Activated CD4-positive, alpha-beta T cell treated with anti-CD3 and anti-CD28 coated beads, Interleukin-2, Interleukin-4, amounts not matched to agents 100 ng/mL and 50 ng/mL, durations not matched to agents 16 hours and 8 hours (primary cell): ENCODE results near the gene SULT1A2.
"Not testable (repeated sequence)": the region's sequence is repeated elsewhere in the genome, so short reads cannot be mapped to it uniquely, and the experiment has no call there.

Source experiments
- DNase-seq: peaks from one replicate; pipeline ENCODE4 v3.0.0-alpha.2; 2020; ENCODE audit warnings: low spot score

Gene SULT1A2

GRCh38 chr16:28596840-28597691, at the start of gene SULT1A2:
SULT1A2 (minus strand) TSS chr16:28597050; CDS start chr16:28595930, 1,120 bp downstream.
- DNase-seq: no peak

- DNase-seq: peak; percentile 35
Measured at GRCh38 chr16:28639959-28640358, 43.1 kb upstream of the SULT1A2 start.

- DNase-seq: not testable (repeated sequence)
Measured at GRCh38 chr16:28638359-28638758, 41.5 kb upstream of the SULT1A2 start.

GRCh38 chr16:28637765-28638164, 40.9 kb upstream of the SULT1A2 start, which contains the start of gene NPIPB8:
NPIPB8 (plus strand) TSS chr16:28638065; CDS start chr16:28638361, 296 bp downstream.
- not testable (repeated sequence) for DNase-seq

GRCh38 chr16:28636093-28636823, 39.4 kb upstream of the SULT1A2 start:
- not testable (repeated sequence) for DNase-seq

- not testable (repeated sequence) for DNase-seq
Measured at GRCh38 chr16:28630905-28631304, 34.1 kb upstream of the SULT1A2 start.

- DNase-seq: peak; percentile 61
Measured at GRCh38 chr16:28623172-28623711, 26.4 kb upstream of the SULT1A2 start.

GRCh38 chr16:28622532-28623171, 25.8 kb upstream of the SULT1A2 start:
- not testable (repeated sequence) for DNase-seq

- DNase-seq: no peak
Measured at GRCh38 chr16:28621481-28622155, 24.8 kb upstream of the SULT1A2 start.

- not testable (repeated sequence) for DNase-seq
Measured at GRCh38 chr16:28620316-28620715, 23.5 kb upstream of the SULT1A2 start.

- no peak for DNase-seq
Measured at GRCh38 chr16:28617874-28618273, 21.0 kb upstream of the SULT1A2 start.

GRCh38 chr16:28616636-28617035, 19.8 kb upstream of the SULT1A2 start:
- no peak for DNase-seq

GRCh38 chr16:28616224-28616577, 19.4 kb upstream of the SULT1A2 start:
- DNase-seq: not testable (repeated sequence)

GRCh38 chr16:28615486-28616223, 18.8 kb upstream of the SULT1A2 start:
- peak; percentile 34 for DNase-seq

- DNase-seq: not testable (repeated sequence)
Measured at GRCh38 chr16:28614561-28614960, 17.7 kb upstream of the SULT1A2 start.

- not testable (repeated sequence) for DNase-seq
Measured at GRCh38 chr16:28613912-28614311, 17.1 kb upstream of the SULT1A2 start.

GRCh38 chr16:28612359-28613280, 15.8 kb upstream of the SULT1A2 start:
- DNase-seq: not testable (repeated sequence)

GRCh38 chr16:28610595-28611191, 13.8 kb upstream of the SULT1A2 start:
- no peak for DNase-seq
